Effector CD4-positive, alpha-beta T cell (primary cell): ENCODE results near the gene TMEM176B.

ENCODE experiments used
- DNase-seq: peaks from one replicate; pipeline ENCODE4 v3.0.0-alpha.2; 2020

TMEM176B gene

GRCh38 chr7:150746921-150747320 is 53.2 kb downstream of the TMEM176B start:
- DNase-seq, result no peak

GRCh38 chr7:150745876-150746275 is 54.3 kb downstream of the TMEM176B start:
- DNase-seq, result no peak

GRCh38 chr7:150745086-150745485 is 55.1 kb downstream of the TMEM176B start:
- no peak for DNase-seq

GRCh38 chr7:150744041-150744656 is 56.0 kb downstream of the TMEM176B start:
- no peak for DNase-seq

GRCh38 chr7:150742286-150742968 is 57.7 kb downstream of the TMEM176B start:
- no peak for DNase-seq
